Heart right ventricle (tissue), 16 donors: ENCODE results near the gene TMEM253. TPM values are rescaled to one million over a fixed set of nuclear protein-coding genes. Genes with fewer than 3 reads are reported as not detected.
A peak's percentile ranks its signal among the peaks of the same experiment; 100 is the strongest.

Source experiments
- ATAC-seq, 8 donors: fragments of 200-7000 bp; cut with Tn5 transposase; one replicate each; pipeline ENCODE4 v1.9.1; 2020; ENCODE audit warnings: mild to moderate bottlenecking in 8 of 8, moderate library complexity in 8 of 8, moderate number of reproducible peaks in 1 of 8
- DNase-seq, 2 donors: peaks; one replicate each; pipeline ENCODE4 v3.0.0-alpha.2; 2020
- H3K27ac ChIP-seq, 10 donors: fragments of 200-600 bp; sonication (generic) in 2 of 10; one replicate each; pipeline versions ENCODE4 v1.5.0 to v1.8.0; 2020 to 2022; ENCODE audit warnings: mild to moderate bottlenecking in 3 of 10
- H3K27me3 ChIP-seq, 7 donors: fragments of 200-600 bp; one replicate each; pipeline ENCODE4 v1.8.0; 2021 to 2022; ENCODE audit warnings: mild to moderate bottlenecking in 2 of 7
- H3K36me3 ChIP-seq, 9 donors: fragments of 200-600 bp; sonication (generic) in 1 of 9; one replicate each; pipeline versions ENCODE4 v1.5.0 to v1.8.0; 2020 to 2022; ENCODE audit warnings: mild to moderate bottlenecking in 2 of 9
- H3K4me1 ChIP-seq, 9 donors: fragments of 200-600 bp; sonication (generic) in 1 of 9; one replicate each; pipeline versions ENCODE4 v1.5.0 to v1.8.0; 2020 to 2022; ENCODE audit warnings: mild to moderate bottlenecking in 4 of 9
- H3K4me3 ChIP-seq, 10 donors: fragments of 200-600 bp; sonication (generic) in 2 of 10; one replicate each; pipeline versions ENCODE4 v1.5.0 to v1.8.0; 2020 to 2022; ENCODE audit warnings: mild to moderate bottlenecking in 7 of 10, moderate library complexity in 2 of 10
- H3K9me3 ChIP-seq, 11 donors: fragments of 200-600 bp in 10 of 11; sonication (generic) in 2 of 11; one replicate each; pipeline versions ENCODE4 v1.5.0 to v1.8.0; 2013 to 2022; ENCODE audit warnings: mild to moderate bottlenecking in 2 of 11, control low read depth in 1 of 11, moderate library complexity in 1 of 11
- WGBS, 2 donors: extraction: QIAGEN DNeasy Blood & Tissue Kit; methylation state at CpG; one replicate each; pipeline ENCODE4 v1.1.7; 2013; ENCODE audit warnings: inconsistent platforms in 1 of 2; 5-methylcytosine and 5-hydroxymethylcytosine counted together
- intact Hi-C, 10 donors: fragments of 100-400 bp; cut with DNase I; formaldehyde crosslinking; loops; one replicate each; pipeline versions ENCODE4 v1.11.1 to v1.14.2; 2022
- polyA plus RNA-seq, 2 donors: library from polyadenylated mRNA; stranded (reverse); fragments of 200-250 nt; gene quantifications; one replicate each; pipeline ENCODE4 v1.2.3, GENCODE V29; 2013
- total RNA-seq, 10 donors: library from RNA; stranded (reverse); fragmentation: NEBNext Ultra II Directional in 3 of 10; extraction: Animal tissue kit (Norgen Biotek cat#: 25700) in 3 of 10; gene quantifications; one replicate each; pipeline versions ENCODE4 v1.2.1 to v1.2.4, GENCODE V29; 2021 to 2023
- TF ChIP-seq, protein P1 (sequence below), 9 donors: fragments of 200-600 bp; sonication (generic) in 2 of 9; IDR thresholded peaks; one replicate each; pipeline versions ENCODE4 v1.5.0 to v1.8.0; 2021 to 2022; ENCODE audit warnings: antibody characterized with exemption in 9 of 9, mild to moderate bottlenecking in 5 of 9, moderate library complexity in 1 of 9
- donor health status: Arrhythmogenic right ventricular cardiomyopathy.
- donor health status: ischemic (EF 13 %, LVEDD 7.1; RV severe dilation, severe dysfunction).
- donor health status: healthy with polysubstance abuse.
- donor health status: DM: no; HTN: yes; CAD: no.
- donor health status: DM: no; HTN: no; CAD: no.
- donor health status: ischemic (EF 25% LVEDD 6.9; RV normal size, moderate dysfunction).
- donor health status: ischemic (EF 25% LVEDD 5.7; RV mildly dilated, moderate dysfunction).
- donor health status: healthy.
- donor health status: DM: yes; HTN: yes; CAD: no.
- donor health status: Ischemic cardiomyopathy.
- donor health status: ischemic (EF 35%, LVEDD 5.7; RV mildly dilated, moderate dysfunction).
- donor health status: nonischemic (EF 11% LVEDD 7.7; RV severe dilation, severe dysfunction).
- donor health status: DM: yes; HTN: yes; CAD: no.
- donor health status: PGD.
- donor health status: ischemic (EF 29% LVEDD 5.4; RV normal size, mild dysfunction).
- donor health status: nonischemic (EF 23%, LVEDD 6.1; RV moderate dilation, normal function).

Gene TMEM253
- total and polyA plus RNA-seq, 12 donors, result 0.16 to 1.1 (median 0.30) TPM; not detected in 1

DNA sequence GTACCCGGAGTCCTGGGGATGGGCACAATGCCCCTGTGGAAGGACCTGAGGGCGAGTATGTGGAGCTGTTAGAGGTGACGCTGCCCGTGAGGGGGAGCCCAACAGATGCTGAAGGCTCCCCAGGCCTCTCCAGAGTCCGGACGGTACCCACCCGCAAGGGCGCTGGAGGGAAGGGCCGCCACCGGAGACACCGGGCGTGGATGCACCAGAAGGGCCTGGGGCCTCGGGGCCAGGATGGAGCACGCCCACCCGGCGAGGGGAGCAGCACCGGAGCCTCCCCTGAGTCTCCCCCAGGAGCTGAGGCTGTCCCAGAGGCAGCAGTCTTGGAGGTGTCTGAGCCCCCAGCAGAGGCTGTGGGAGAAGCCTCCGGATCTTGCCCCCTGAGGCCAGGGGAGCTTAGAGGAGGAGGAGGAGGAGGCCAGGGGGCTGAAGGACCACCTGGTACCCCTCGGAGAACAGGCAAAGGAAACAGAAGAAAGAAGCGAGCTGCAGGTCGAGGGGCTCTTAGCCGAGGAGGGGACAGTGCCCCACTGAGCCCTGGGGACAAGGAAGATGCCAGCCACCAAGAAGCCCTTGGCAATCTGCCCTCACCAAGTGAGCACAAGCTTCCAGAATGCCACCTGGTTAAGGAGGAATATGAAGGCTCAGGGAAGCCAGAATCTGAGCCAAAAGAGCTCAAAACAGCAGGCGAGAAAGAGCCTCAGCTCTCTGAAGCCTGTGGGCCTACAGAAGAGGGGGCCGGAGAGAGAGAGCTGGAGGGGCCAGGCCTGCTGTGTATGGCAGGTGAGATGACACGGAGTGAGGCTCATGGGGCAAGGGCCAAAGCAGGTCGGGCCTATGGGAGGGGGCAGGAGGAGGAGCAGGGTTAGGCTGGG is 26.2 kb upstream of the TMEM253 start:
- intact Hi-C loops, result no loop called here
- peaks cover 0 to 30% (median 19%) of the 10 kb centered on the region in 9 donors for H3K4me1 ChIP-seq

DNA sequence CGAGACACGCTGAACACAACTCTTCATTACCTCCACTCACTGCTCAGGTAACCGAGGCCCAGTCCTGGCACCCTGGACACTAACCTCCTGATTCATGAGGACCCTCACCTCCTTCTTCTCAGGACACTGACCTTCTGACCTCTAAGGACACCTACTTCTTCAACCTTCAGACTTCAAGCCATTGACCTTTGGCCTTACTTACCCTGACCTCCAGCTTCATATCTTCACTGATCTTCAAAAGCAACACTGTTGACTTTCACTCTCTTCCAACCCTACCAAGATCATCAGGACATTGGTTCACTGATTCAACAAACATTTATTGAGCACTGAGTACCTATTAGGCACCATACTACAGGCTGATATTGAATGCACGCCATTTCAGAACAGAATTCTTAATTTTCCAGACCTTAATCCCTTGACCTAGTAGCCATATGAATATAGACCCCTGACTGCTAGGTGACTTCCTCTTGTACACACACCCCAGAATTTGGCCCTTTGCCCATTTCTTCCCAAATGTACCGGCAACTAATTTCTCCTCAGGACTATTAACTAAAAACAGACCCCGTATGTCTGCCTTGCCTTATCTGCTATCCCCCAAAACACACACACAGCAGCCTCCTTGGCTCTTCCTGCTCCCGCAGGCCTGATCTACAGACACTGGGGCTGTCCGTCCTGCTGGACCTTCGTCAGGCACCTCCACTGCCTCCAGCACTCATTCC is 25.0 kb upstream of the TMEM253 start:
- WGBS, 2 donors, result 88 to 89% methylated on average over 9 of the region's 9 CpGs
- peaks cover 0 to 27% (median 17%) of the 10 kb centered on the region in 9 donors for H3K4me1 ChIP-seq
- peaks cover 0 to 80% (median 55%) of the 10 kb centered on the region in 9 donors for H3K36me3 ChIP-seq
- ATAC-seq (no peak), DNase-seq (no peak)
- intact Hi-C loops, result no loop called here
- no peaks in the 10 kb centered on the region for H3K9me3 ChIP-seq
- TF ChIP-seq, protein P1, sequence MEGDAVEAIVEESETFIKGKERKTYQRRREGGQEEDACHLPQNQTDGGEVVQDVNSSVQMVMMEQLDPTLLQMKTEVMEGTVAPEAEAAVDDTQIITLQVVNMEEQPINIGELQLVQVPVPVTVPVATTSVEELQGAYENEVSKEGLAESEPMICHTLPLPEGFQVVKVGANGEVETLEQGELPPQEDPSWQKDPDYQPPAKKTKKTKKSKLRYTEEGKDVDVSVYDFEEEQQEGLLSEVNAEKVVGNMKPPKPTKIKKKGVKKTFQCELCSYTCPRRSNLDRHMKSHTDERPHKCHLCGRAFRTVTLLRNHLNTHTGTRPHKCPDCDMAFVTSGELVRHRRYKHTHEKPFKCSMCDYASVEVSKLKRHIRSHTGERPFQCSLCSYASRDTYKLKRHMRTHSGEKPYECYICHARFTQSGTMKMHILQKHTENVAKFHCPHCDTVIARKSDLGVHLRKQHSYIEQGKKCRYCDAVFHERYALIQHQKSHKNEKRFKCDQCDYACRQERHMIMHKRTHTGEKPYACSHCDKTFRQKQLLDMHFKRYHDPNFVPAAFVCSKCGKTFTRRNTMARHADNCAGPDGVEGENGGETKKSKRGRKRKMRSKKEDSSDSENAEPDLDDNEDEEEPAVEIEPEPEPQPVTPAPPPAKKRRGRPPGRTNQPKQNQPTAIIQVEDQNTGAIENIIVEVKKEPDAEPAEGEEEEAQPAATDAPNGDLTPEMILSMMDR (IDR thresholded peaks at IDR 0.05), result no peak
- H3K4me3 ChIP-seq, result no peak overlapping the region
- no peak overlapping the region for H3K27ac ChIP-seq
- H3K27me3 ChIP-seq, result no peaks in the 10 kb centered on the region

More for the DNA sequence above, 26.2 kb upstream of the TMEM253 start:
- ATAC-seq, result no peak
- H3K36me3 ChIP-seq, result peaks cover 0 to 70% (median 48%) of the 10 kb centered on the region in 9 donors
- WGBS, 2 donors, result 90 to 92% methylated on average over 26 of the region's 26 CpGs
- peaks cover 0 to 3% (median 0%) of the 10 kb centered on the region in 7 donors for H3K27me3 ChIP-seq
- no peak for DNase-seq
- no peak overlapping the region for H3K4me3 ChIP-seq
- H3K9me3 ChIP-seq, result no peaks in the 10 kb centered on the region
- peak overlapping the region in 2 of 10 donors; percentile 26 to 43 for H3K27ac ChIP-seq
- TF ChIP-seq, protein P1 (IDR thresholded peaks at IDR 0.05), result no peak

DNA sequence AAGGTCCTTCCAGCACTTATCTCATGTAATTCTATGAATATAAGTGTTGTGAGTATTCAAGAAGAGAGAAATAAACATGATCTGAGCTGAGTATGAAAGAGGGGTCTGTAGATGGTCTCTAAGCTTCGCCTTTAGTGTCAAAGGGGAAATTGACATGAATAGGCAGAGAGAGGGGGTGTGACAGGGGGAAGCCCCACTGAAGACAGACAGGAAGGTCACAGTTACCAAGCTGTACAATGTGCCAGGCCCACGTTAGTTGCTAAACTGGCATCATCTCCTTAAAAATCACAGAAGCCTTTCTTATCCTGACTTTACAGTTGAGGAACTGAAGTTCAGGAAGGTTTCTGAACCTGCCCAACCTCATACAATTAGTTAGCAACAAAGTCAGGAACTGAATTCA is 23.2 kb upstream of the TMEM253 start:
- DNase-seq (no peak), ATAC-seq (no peak)
- intact Hi-C loops, result no loop called here
- Histone ChIP-seq H3K9me3 (no peaks in the 10 kb centered on the region), H3K27ac (no peak overlapping the region), H3K4me3 (no peak overlapping the region), H3K36me3 (peaks cover 0 to 98% (median 73%) of the 10 kb centered on the region in 9 donors), H3K27me3 (no peaks in the 10 kb centered on the region), H3K4me1 (peaks cover 0 to 9% (median 5%) of the 10 kb centered on the region in 9 donors)
- 79% methylated on average over 2 of the region's 2 CpGs for WGBS, 2 donors
- TF ChIP-seq, protein P1 (IDR thresholded peaks at IDR 0.05), result no peak

DNA sequence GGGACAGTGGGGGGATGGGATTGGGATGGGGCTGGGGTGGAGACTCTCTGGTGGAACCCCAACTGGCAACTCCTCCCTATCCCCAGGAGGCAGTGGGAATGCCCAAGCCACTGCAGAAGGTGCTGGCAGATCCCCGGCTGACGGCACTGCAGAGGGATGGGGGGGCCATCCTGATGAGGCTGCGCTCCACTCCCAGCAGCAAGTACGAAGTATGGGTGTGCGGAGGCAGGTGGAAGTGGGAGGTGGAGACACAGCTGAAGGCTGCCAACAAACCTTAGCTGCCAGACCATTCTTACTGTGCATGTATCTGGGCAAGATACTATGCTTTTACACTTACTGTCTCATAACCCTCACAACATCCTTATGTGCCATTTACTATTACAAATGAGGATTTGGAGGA is 22.6 kb upstream of the TMEM253 start:
- intact Hi-C loops, result no loop called here
- H3K27me3 ChIP-seq, result no peaks in the 10 kb centered on the region
- peaks cover 0 to 99% (median 77%) of the 10 kb centered on the region in 9 donors for H3K36me3 ChIP-seq
- TF ChIP-seq, protein P1 (IDR thresholded peaks at IDR 0.05), result no peak
- no peak for ATAC-seq
- peaks cover 0 to 4% (median 0%) of the 10 kb centered on the region in 9 donors for H3K4me1 ChIP-seq
- WGBS, 2 donors, result 88 to 90% methylated on average over 5 of the region's 5 CpGs
- no peak for DNase-seq
- no peak overlapping the region for H3K4me3 ChIP-seq
- H3K27ac ChIP-seq, result no peak overlapping the region
- H3K9me3 ChIP-seq, result no peaks in the 10 kb centered on the region
